Fibroblast of peridontal ligament (primary cell): ENCODE data around the gene EIF3C.
"Not testable (repeated sequence)": the region's sequence is repeated elsewhere in the genome, so short reads cannot be mapped to it uniquely, and the experiment has no call there.

Source experiments
- DNase-seq: peaks from one replicate; pipeline ENCODE4 v3.0.0-alpha.2; 2010; ENCODE audit errors: extremely low read depth

EIF3C gene

DNA sequence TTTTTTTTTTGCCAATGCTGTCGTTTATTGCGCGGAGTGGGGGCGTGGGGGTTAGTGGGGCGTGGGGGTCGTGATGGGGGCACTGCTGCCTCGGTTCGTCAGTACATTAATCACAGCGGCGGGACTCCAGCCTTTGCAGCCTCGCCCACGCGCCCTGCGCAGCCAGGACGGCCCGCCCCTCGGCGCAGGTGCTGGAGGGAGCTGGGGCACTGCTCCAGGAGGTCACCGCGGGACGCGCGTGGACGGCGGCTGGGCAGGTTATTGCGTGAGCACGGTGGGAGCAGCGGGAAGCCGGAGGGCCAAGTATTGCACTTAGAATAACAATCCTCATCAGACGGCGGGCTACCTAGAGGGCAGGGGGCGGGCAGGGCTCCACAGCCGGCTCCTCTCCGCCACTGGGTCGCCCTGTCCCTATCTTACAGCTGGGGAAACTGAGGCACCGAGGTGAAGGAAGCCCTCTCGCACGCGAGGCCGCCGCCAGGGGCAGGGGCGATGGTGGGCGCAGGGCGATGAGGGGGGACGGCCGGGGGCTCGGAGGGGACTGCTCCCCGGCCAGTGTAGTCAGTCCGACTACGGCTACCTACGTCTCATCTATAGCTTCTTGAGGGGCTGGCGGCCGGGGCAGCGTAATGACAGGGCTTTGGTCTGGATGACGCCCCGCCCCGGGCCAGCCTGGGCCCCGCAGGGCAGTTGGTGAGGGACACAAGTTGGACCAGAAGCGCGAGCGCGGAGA is 35.5 kb downstream of the EIF3C start:
- not testable (repeated sequence) for DNase-seq

GRCh38 chr16:28749997-28750465 is 38.8 kb downstream of the EIF3C start:
- not testable (repeated sequence) for DNase-seq

GRCh38 chr16:28750469-28751067 is 39.3 kb downstream of the EIF3C start:
- DNase-seq = not testable (repeated sequence)

DNA sequence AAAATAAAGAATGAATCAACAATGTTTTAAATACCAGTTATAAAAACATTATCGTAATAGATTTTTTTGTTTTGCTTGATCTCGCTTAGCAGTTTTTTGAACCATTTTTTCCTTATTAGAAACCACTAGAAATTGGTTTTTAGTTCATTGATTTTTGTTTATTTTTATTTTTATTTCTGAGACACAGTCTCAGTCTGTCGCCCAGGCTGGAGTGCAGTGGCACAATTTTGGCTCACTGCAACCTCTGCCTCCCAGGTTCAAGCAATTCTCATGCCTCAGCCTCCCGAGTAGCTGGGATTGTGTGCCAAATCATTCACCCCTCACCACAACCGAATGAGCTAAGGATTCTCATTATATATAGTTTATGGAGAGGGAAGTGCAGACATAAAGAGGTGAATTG is 40.2 kb downstream of the EIF3C start, which contains the start of gene NPIPB9:
Gene NPIPB9 (plus strand): TSS at position 301 of the 400 bp plus-strand sequence.
- DNase-seq = not testable (repeated sequence)

DNA sequence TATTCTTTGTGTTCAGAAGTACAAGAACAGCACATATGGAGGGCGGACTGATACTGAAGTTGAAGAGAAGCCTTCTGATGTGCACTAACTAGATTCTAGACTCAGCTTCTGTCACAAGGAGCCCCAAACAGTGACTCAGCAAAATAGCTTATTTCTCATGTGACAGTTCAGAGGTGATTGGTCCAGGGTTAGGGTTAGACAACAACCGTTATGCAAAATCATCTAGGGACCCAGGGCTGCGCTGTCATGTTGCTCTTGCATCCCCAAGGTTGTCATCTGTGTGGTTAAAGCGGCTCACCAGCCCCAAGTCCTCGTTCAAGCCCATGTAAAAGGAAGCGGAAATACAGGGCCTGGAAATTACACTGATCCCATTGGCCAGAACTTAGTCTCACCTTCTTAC is 70.4 kb downstream of the EIF3C start:
- DNase-seq = not testable (repeated sequence)

- DNase-seq = not testable (repeated sequence)
Observed at GRCh38 chr16:28782357-28782756, 71.1 kb downstream of the EIF3C start.
